Measurements from ENCODE around the gene HMCN2. TPM values are rescaled to one million over a fixed set of nuclear protein-coding genes. Genes with fewer than 3 reads are reported as not detected.

Gene HMCN2
- polyA plus RNA-seq, 1 donor = 12.3 TPM

GRCh38 chr9:130288926-130289690 lies 23.5 kb downstream of the HMCN2 start:
- no peak for DNase-seq (ENCODE audit: low read depth)

GRCh38 chr9:130289711-130290241 lies 24.2 kb downstream of the HMCN2 start:
- no peak for DNase-seq (ENCODE audit: low read depth)

- peak; percentile 88 for DNase-seq (ENCODE audit: low read depth)
These were observed 25.0 kb downstream of the HMCN2 start for GRCh38 chr9:130290291-130291181.

GRCh38 chr9:130291474-130291873 lies 25.9 kb downstream of the HMCN2 start:
- DNase-seq (ENCODE audit: low read depth) = no peak

- no peak for DNase-seq (ENCODE audit: low read depth)
These were observed 26.5 kb downstream of the HMCN2 start for GRCh38 chr9:130292106-130292505.

GRCh38 chr9:130294664-130295063 lies 29.1 kb downstream of the HMCN2 start:
- DNase-seq (ENCODE audit: low read depth) = no peak

- DNase-seq (ENCODE audit: low read depth) = no peak
These were observed 29.9 kb downstream of the HMCN2 start for GRCh38 chr9:130295431-130295830.

GRCh38 chr9:130295945-130296782 lies 30.6 kb downstream of the HMCN2 start:
- no peak for DNase-seq (ENCODE audit: low read depth)

GRCh38 chr9:130296783-130297055 lies 31.2 kb downstream of the HMCN2 start:
- no peak for DNase-seq (ENCODE audit: low read depth)

- no peak for DNase-seq (ENCODE audit: low read depth)
These were observed 31.8 kb downstream of the HMCN2 start for GRCh38 chr9:130297371-130297770.

GRCh38 chr9:130298662-130299279 lies 33.2 kb downstream of the HMCN2 start:
- DNase-seq (ENCODE audit: low read depth) = no peak

GRCh38 chr9:130299785-130300615 lies 34.4 kb downstream of the HMCN2 start:
- no peak for DNase-seq (ENCODE audit: low read depth)

GRCh38 chr9:130300739-130301138 lies 35.2 kb downstream of the HMCN2 start:
- DNase-seq (ENCODE audit: low read depth) = no peak

GRCh38 chr9:130301483-130302286 lies 36.1 kb downstream of the HMCN2 start:
- DNase-seq (ENCODE audit: low read depth) = no peak

GRCh38 chr9:130302785-130303612 lies 37.4 kb downstream of the HMCN2 start:
- no peak for DNase-seq (ENCODE audit: low read depth)

GRCh38 chr9:130303613-130304055 lies 38.1 kb downstream of the HMCN2 start:
- no peak for DNase-seq (ENCODE audit: low read depth)

GRCh38 chr9:130304116-130304515 lies 38.6 kb downstream of the HMCN2 start:
- no peak for DNase-seq (ENCODE audit: low read depth)

GRCh38 chr9:130304643-130305042 lies 39.1 kb downstream of the HMCN2 start:
- no peak for DNase-seq (ENCODE audit: low read depth)

GRCh38 chr9:130305381-130305780 lies 39.8 kb downstream of the HMCN2 start:
- DNase-seq (ENCODE audit: low read depth) = no peak

All from forelimb muscle (tissue), 1 donor.